ENCODE results near the gene FUBP3. TPM values are rescaled to one million over a fixed set of nuclear protein-coding genes. Genes with fewer than 3 reads are reported as not detected.

The FUBP3 gene
- total RNA-seq, 4 donors from 2014 or later, result 26.5 to 147 (median 33.7) TPM

GRCh38 chr9:130639124-130639765 lies 59.9 kb downstream of the FUBP3 start:
- no peak overlapping the region for H3K27ac ChIP-seq
- no peaks in the 10 kb centered on the region for H3K9me3 ChIP-seq
- no peaks in the 10 kb centered on the region for H3K27me3 ChIP-seq
- TF ChIP-seq POLR2AphosphoS5 (IDR thresholded peaks at IDR 0.05), result no peak
- TF ChIP-seq CTCF (IDR thresholded peaks at IDR 0.05), result no peak
- no peak for TF ChIP-seq POLR2A (IDR thresholded peaks at IDR 0.05)
- TF ChIP-seq EP300 (IDR thresholded peaks at IDR 0.05), result no peak
- H3K4me3 ChIP-seq, result no peak overlapping the region
- DNase-seq (ENCODE audit: low spot score in 2 of 2), result no peak
- WGBS, result 67% methylated on average over 20 of the region's 20 CpGs
- peaks cover 37% of the 10 kb centered on the region for H3K36me3 ChIP-seq
- no peaks in the 10 kb centered on the region for H3K4me1 ChIP-seq

- H3K36me3 ChIP-seq, result peaks cover 30% of the 10 kb centered on the region
- H3K27ac ChIP-seq, result no peak overlapping the region
- no peak for TF ChIP-seq POLR2A (IDR thresholded peaks at IDR 0.05)
- TF ChIP-seq POLR2AphosphoS5 (IDR thresholded peaks at IDR 0.05), result no peak
- TF ChIP-seq CTCF (IDR thresholded peaks at IDR 0.05), result no peak
- no peak for TF ChIP-seq EP300 (IDR thresholded peaks at IDR 0.05)
- no peaks in the 10 kb centered on the region for H3K27me3 ChIP-seq
- no peaks in the 10 kb centered on the region for H3K9me3 ChIP-seq
- no peak overlapping the region for H3K4me3 ChIP-seq
- no peaks in the 10 kb centered on the region for H3K4me1 ChIP-seq
- no peak for DNase-seq (ENCODE audit: low spot score in 2 of 2)
- 92% methylated on average over 12 of the region's 17 CpGs for WGBS
Observed at GRCh38 chr9:130639866-130640555, 60.6 kb downstream of the FUBP3 start.

- Histone ChIP-seq H3K4me1 (no peaks in the 10 kb centered on the region), H3K27ac (no peak overlapping the region), H3K9me3 (no peaks in the 10 kb centered on the region), H3K36me3 (peaks cover 23% of the 10 kb centered on the region), H3K4me3 (no peak overlapping the region), H3K27me3 (no peaks in the 10 kb centered on the region)
- no peak for DNase-seq (ENCODE audit: low spot score in 2 of 2)
- no peak for TF ChIP-seq POLR2A (IDR thresholded peaks at IDR 0.05)
- TF ChIP-seq CTCF (IDR thresholded peaks at IDR 0.05), result no peak
- no peak for TF ChIP-seq EP300 (IDR thresholded peaks at IDR 0.05)
- no peak for TF ChIP-seq POLR2AphosphoS5 (IDR thresholded peaks at IDR 0.05)
- WGBS, result 81% methylated on average over 7 of the region's 7 CpGs
Observed at GRCh38 chr9:130640681-130641080, 61.3 kb downstream of the FUBP3 start.

GRCh38 chr9:130642926-130643325 lies 63.5 kb downstream of the FUBP3 start:
- Histone ChIP-seq H3K27me3 (peaks cover 5% of the 10 kb centered on the region), H3K9me3 (peaks cover 4% of the 10 kb centered on the region), H3K36me3 (peaks cover 7% of the 10 kb centered on the region), H3K27ac (no peak overlapping the region), H3K4me1 (no peaks in the 10 kb centered on the region), H3K4me3 (no peak overlapping the region)
- DNase-seq (ENCODE audit: low spot score in 2 of 2), result no peak
- TF ChIP-seq POLR2AphosphoS5 (IDR thresholded peaks at IDR 0.05) (no peak), POLR2A (IDR thresholded peaks at IDR 0.05) (no peak), EP300 (IDR thresholded peaks at IDR 0.05) (no peak), CTCF (IDR thresholded peaks at IDR 0.05) (no peak)
- 61% methylated on average over 4 of the region's 8 CpGs for WGBS

- Histone ChIP-seq H3K9me3 (peaks cover 3% of the 10 kb centered on the region), H3K27me3 (peaks cover 57% of the 10 kb centered on the region), H3K4me3 (no peak overlapping the region), H3K4me1 (no peaks in the 10 kb centered on the region), H3K36me3 (no peaks in the 10 kb centered on the region), H3K27ac (no peak overlapping the region)
- WGBS, result 72% methylated on average over 15 of the region's 15 CpGs
- no peak for DNase-seq (ENCODE audit: low spot score in 2 of 2)
- TF ChIP-seq CTCF (IDR thresholded peaks at IDR 0.05), result no peak
- TF ChIP-seq POLR2A (IDR thresholded peaks at IDR 0.05), result no peak
- TF ChIP-seq EP300 (IDR thresholded peaks at IDR 0.05), result no peak
- TF ChIP-seq POLR2AphosphoS5 (IDR thresholded peaks at IDR 0.05), result no peak
Observed at GRCh38 chr9:130651221-130651620, 71.8 kb downstream of the FUBP3 start.

All from suprapubic skin (tissue), 4 donors.